ENCODE data around the gene KRT9. TPM values are rescaled to one million over a fixed set of nuclear protein-coding genes. Genes with fewer than 3 reads are reported as not detected.

The KRT9 gene
- total and polyA plus RNA-seq, 9 of the 15 experiments (the other 6 are each of a cell fraction or from before 2014, with no cell fraction given): 0.03 TPM; not detected in 8

- ChIA-PET CTCF (ENCODE audit: low intra/inter-chr PET ratio) (interaction anchor here (1.9 to 3.6 kb wide), 3 partner anchors 31 to 82 kb away, joined by 7 to 21 read pairs (median 17); no protein-coding TSS in a partner anchor), POLR2A (interaction anchor here (1.0 to 1.7 kb wide), 3 partner anchors 9 to 12 kb away, joined by 3 to 4 read pairs (median 3); partner anchors contain the start of gene KRT9)
- BruUV-seq (replicated peaks): no TSS peak
- Histone ChIP-seq H2AFZ (ENCODE audit: low read depth, low read length) (no peak overlapping the region), H3K9ac (ENCODE audit: insufficient read depth in 1 of 2, low read depth in 2 of 2, low read length in 2 of 2) (no peak overlapping the region), H3K36me3 (ENCODE audit: control insufficient read depth, insufficient read depth, low read length) (no peaks in the 10 kb centered on the region), H3K27me3 (ENCODE audit: control insufficient read depth in 2 of 2, insufficient read depth in 2 of 2, low read length in 2 of 2) (peaks cover 6 to 31% of the 10 kb centered on the region in 2 experiments; a peak in 3 of 5 replicates), H3K4me1 (replicated peaks in 1 of 2; ENCODE audit: control insufficient read depth in 2 of 2, insufficient read depth in 2 of 2, low read length in 2 of 2) (peaks cover 2 to 9% of the 10 kb centered on the region in 2 experiments; a peak in 3 of 5 replicates), H3K4me2 (ENCODE audit: insufficient read depth, low read length) (no peak overlapping the region), H3K4me3 (no peak overlapping the region), H3K27ac (ENCODE audit: extremely low read depth, low read depth, low read length) (no peak overlapping the region), H3K79me2 (ENCODE audit: control insufficient read depth, insufficient read depth, low read length) (no peaks in the 10 kb centered on the region), H4K20me1 (replicated peaks; ENCODE audit: control insufficient read depth, insufficient read depth, low read length) (no peaks in the 10 kb centered on the region), H3K9me1 (ENCODE audit: control insufficient read depth, insufficient read depth, low read length) (no peaks in the 10 kb centered on the region), H3K9me3 (replicated peaks; ENCODE audit: control insufficient read depth, insufficient read depth, low read depth, low read length) (no peaks in the 10 kb centered on the region)
- no peak for TF ChIP-seq TBL1XR1 (IDR thresholded peaks at IDR 0.05; ENCODE audit: low read length in 2 of 2)
- no peak for TF ChIP-seq ETV6 (IDR thresholded peaks at IDR 0.05; ENCODE audit: borderline replicate concordance in 1 of 2, low read depth in 2 of 2, low read length in 1 of 2)
- no peak for TF ChIP-seq ETV6 (CRISPR knock-in tag; IDR thresholded peaks at IDR 0.05; ENCODE audit: borderline replicate concordance)
- TF ChIP-seq MBD1 (CRISPR knock-in tag; IDR thresholded peaks at IDR 0.05): no peak
- no peak for TF ChIP-seq SPI1 (IDR thresholded peaks at IDR 0.05; ENCODE audit: borderline replicate concordance, low read depth, low read length)
- TF ChIP-seq, protein P1, sequence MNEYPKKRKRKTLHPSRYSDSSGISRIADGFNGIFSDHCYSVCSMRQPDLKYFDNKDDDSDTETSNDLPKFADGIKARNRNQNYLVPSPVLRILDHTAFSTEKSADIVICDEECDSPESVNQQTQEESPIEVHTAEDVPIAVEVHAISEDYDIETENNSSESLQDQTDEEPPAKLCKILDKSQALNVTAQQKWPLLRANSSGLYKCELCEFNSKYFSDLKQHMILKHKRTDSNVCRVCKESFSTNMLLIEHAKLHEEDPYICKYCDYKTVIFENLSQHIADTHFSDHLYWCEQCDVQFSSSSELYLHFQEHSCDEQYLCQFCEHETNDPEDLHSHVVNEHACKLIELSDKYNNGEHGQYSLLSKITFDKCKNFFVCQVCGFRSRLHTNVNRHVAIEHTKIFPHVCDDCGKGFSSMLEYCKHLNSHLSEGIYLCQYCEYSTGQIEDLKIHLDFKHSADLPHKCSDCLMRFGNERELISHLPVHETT (CRISPR knock-in tag; conservative IDR thresholded peaks at IDR 0.05 in 1 of 2, IDR thresholded peaks at IDR 0.05 in 1 of 2): no peak
- TF ChIP-seq ZNF583 (CRISPR knock-in tag; IDR thresholded peaks at IDR 0.05): no peak
- no peak for TF ChIP-seq KDM5B (IDR thresholded peaks at IDR 0.05; ENCODE audit: insufficient replicate concordance, low read depth, low read length)
- TF ChIP-seq ZNF431 (CRISPR knock-in tag; IDR thresholded peaks at IDR 0.05): no peak
- TF ChIP-seq ZNF282 (CRISPR knock-in tag; IDR thresholded peaks at IDR 0.05): no peak
- 0% methylated on average over 1 of the region's 1 CpG for WGBS (ENCODE audit: insufficient coverage, low coverage, missing lambda C conversion rate)
- in situ Hi-C loops (cut with MboI): no loop called here
- intact Hi-C loops (cut with micrococcal nuclease): no loop called here
- no peak for ATAC-seq
- no peak for FAIRE-seq
- no peak for DNase-seq (ENCODE audit: extremely low read depth in 1 of 4, low spot score in 3 of 4)
Measured at GRCh38 chr17:41580687-41581365, 9.0 kb upstream of the KRT9 start.
